ENCODE results near the gene PITPNC1. TPM values are rescaled to one million over a fixed set of nuclear protein-coding genes. Genes with fewer than 3 reads are reported as not detected.

Gene PITPNC1
- total and polyA plus RNA-seq, 2 donors (not counting 1 experiment from before 2014, with no cell fraction given): 5.8 to 7.1 TPM

DNA sequence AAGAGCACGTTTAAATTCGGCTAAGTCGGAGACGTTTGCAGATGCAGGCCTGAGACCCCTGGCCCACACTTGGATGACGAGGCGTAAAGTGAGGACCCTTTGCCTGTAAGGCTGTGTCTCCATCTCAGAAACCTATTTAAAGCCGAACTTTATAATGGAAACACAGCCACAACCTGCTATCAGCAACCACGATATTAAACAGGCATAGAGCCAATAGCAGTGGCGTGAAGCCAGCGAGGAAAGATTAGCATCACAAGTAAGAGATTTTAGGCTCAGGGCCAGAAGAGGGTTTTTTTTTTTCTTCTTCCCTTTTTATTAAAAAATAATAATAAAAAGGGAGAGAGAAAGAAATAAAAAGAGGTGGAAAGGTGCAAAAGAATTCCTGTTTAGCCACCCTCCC lies 229.4 kb downstream of the PITPNC1 start:
- no peaks in the 10 kb centered on the region for H4K20me1 ChIP-seq (ENCODE audit: control insufficient read depth, extremely low read depth, insufficient read depth, low read length)
- no peaks in the 10 kb centered on the region for H3K4me1 ChIP-seq (ENCODE audit: control insufficient read depth, extremely low read depth, insufficient read depth, low read length)
- TF ChIP-seq, protein P1, sequence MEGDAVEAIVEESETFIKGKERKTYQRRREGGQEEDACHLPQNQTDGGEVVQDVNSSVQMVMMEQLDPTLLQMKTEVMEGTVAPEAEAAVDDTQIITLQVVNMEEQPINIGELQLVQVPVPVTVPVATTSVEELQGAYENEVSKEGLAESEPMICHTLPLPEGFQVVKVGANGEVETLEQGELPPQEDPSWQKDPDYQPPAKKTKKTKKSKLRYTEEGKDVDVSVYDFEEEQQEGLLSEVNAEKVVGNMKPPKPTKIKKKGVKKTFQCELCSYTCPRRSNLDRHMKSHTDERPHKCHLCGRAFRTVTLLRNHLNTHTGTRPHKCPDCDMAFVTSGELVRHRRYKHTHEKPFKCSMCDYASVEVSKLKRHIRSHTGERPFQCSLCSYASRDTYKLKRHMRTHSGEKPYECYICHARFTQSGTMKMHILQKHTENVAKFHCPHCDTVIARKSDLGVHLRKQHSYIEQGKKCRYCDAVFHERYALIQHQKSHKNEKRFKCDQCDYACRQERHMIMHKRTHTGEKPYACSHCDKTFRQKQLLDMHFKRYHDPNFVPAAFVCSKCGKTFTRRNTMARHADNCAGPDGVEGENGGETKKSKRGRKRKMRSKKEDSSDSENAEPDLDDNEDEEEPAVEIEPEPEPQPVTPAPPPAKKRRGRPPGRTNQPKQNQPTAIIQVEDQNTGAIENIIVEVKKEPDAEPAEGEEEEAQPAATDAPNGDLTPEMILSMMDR (conservative IDR thresholded peaks at IDR 0.05 in 1 of 2, IDR thresholded peaks at IDR 0.05 in 1 of 2; ENCODE audit: low read depth in 1 of 2, low read length in 2 of 2): no peak
- TF ChIP-seq EZH2 (IDR thresholded peaks at IDR 0.05; ENCODE audit: low read length, missing control alignments): no peak
- H2AFZ ChIP-seq (ENCODE audit: low read length): no peak overlapping the region
- DNase-seq (ENCODE audit: low read depth in 2 of 2): peak in 1 of 2 donors; percentile 25
- no peaks in the 10 kb centered on the region for H3K27me3 ChIP-seq (ENCODE audit: control insufficient read depth, insufficient read depth, low read length)
- no peak overlapping the region for H3K4me2 ChIP-seq (ENCODE audit: extremely low read depth, insufficient read depth, low read length)
- no peak overlapping the region for H3K9ac ChIP-seq (ENCODE audit: insufficient read depth, low read length)
- H3K4me3 ChIP-seq (replicated peaks in 1 of 4; ENCODE audit: control extremely low read depth in 1 of 4, insufficient read depth in 1 of 4, low read depth in 3 of 4, low read length in 4 of 4): no peak overlapping the region
- no peaks in the 10 kb centered on the region for H3K79me2 ChIP-seq (ENCODE audit: control insufficient read depth, insufficient read depth, low read length)
- no peaks in the 10 kb centered on the region for H3K36me3 ChIP-seq (ENCODE audit: control insufficient read depth, insufficient read depth, low read length)
- H3K27ac ChIP-seq (ENCODE audit: insufficient read depth, low read length): no peak overlapping the region
- H3K9me3 ChIP-seq (ENCODE audit: control insufficient read depth, insufficient read depth, low read depth, low read length): no peaks in the 10 kb centered on the region

DNA sequence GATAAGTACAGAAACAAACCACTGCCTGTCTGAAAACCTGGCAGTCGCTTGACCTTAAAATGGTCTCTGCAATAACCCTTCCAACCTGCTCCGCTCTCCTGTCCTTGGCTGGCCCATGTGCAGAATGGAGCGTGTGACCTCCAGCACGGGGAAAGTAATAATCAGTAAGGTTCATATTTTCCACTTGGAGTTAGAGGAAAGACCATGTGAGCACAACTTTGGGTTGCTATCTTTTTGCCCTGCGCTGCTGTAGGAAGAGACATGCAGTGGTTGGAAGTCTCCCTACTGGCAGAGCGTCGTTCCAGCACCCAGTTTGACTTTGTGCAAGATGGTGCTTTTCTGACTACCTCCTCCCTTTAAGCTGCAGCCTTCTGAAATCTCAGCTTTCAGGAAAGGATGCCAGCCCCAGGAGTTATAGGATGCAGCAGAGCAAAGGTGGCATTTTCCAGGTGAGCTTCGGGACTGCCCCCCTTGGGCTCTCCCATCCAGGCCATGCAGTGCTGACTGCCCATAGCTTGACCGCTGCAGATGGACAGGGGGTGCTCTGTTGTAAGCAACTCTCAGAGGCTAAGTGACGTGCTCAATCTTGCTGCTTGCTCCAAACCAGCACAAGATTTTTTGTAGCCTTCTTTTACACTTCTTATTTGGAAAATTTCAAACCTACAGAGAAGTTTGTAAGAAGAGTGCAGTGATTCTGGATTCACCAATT lies 230.0 kb downstream of the PITPNC1 start:
- TF ChIP-seq EZH2 (IDR thresholded peaks at IDR 0.05; ENCODE audit: low read length, missing control alignments): no peak
- TF ChIP-seq, protein P1 (conservative IDR thresholded peaks at IDR 0.05 in 1 of 2, IDR thresholded peaks at IDR 0.05 in 1 of 2; ENCODE audit: low read depth in 1 of 2, low read length in 2 of 2): no peak
- H3K27ac ChIP-seq (ENCODE audit: insufficient read depth, low read length): no peak overlapping the region

DNA sequence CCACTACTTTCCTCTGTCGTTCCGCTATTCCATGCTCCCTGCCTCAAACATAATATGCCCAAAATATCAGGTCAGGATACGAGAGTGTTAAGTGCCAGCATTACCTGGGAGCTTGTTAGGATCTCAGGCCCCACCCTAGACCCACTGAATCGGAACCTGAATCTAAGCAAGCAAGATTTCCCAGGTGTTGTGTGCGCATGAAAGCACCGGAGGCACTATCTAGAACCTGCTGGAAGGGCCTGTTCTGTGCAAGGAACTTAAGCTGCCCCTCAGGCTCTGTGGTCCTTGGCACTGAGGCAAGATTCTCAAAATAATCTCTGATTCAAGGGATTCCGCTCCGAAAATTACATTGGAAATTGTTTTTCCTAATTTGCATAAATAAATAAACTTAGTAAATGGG lies 233.0 kb downstream of the PITPNC1 start:
- Histone ChIP-seq H3K79me2 (ENCODE audit: control insufficient read depth, insufficient read depth, low read length) (no peaks in the 10 kb centered on the region), H3K4me2 (ENCODE audit: extremely low read depth, insufficient read depth, low read length) (no peak overlapping the region), H3K27me3 (ENCODE audit: control insufficient read depth, insufficient read depth, low read length) (no peaks in the 10 kb centered on the region), H4K20me1 (ENCODE audit: control insufficient read depth, extremely low read depth, insufficient read depth, low read length) (no peaks in the 10 kb centered on the region), H3K4me3 (replicated peaks in 1 of 4; ENCODE audit: control extremely low read depth in 1 of 4, insufficient read depth in 1 of 4, low read depth in 3 of 4, low read length in 4 of 4) (no peak overlapping the region), H3K9ac (ENCODE audit: insufficient read depth, low read length) (no peak overlapping the region), H3K4me1 (ENCODE audit: control insufficient read depth, extremely low read depth, insufficient read depth, low read length) (no peaks in the 10 kb centered on the region), H3K36me3 (ENCODE audit: control insufficient read depth, insufficient read depth, low read length) (no peaks in the 10 kb centered on the region), H2AFZ (ENCODE audit: low read length) (no peak overlapping the region), H3K27ac (ENCODE audit: insufficient read depth, low read length) (no peak overlapping the region), H3K9me3 (ENCODE audit: control insufficient read depth, insufficient read depth, low read depth, low read length) (no peaks in the 10 kb centered on the region)
- DNase-seq (ENCODE audit: low read depth in 2 of 2): no peak
- TF ChIP-seq, protein P1 (conservative IDR thresholded peaks at IDR 0.05 in 1 of 2, IDR thresholded peaks at IDR 0.05 in 1 of 2; ENCODE audit: low read depth in 1 of 2, low read length in 2 of 2): no peak
- no peak for TF ChIP-seq EZH2 (IDR thresholded peaks at IDR 0.05; ENCODE audit: low read length, missing control alignments)

More for the DNA sequence above, 230.0 kb downstream of the PITPNC1 start:
- DNase-seq (ENCODE audit: low read depth in 2 of 2): no peak
- no peaks in the 10 kb centered on the region for H3K9me3 ChIP-seq (ENCODE audit: control insufficient read depth, insufficient read depth, low read depth, low read length)
- no peaks in the 10 kb centered on the region for H3K79me2 ChIP-seq (ENCODE audit: control insufficient read depth, insufficient read depth, low read length)
- no peaks in the 10 kb centered on the region for H3K27me3 ChIP-seq (ENCODE audit: control insufficient read depth, insufficient read depth, low read length)
- H3K9ac ChIP-seq (ENCODE audit: insufficient read depth, low read length): no peak overlapping the region
- H3K4me3 ChIP-seq (replicated peaks in 1 of 4; ENCODE audit: control extremely low read depth in 1 of 4, insufficient read depth in 1 of 4, low read depth in 3 of 4, low read length in 4 of 4): no peak overlapping the region
- no peak overlapping the region for H3K4me2 ChIP-seq (ENCODE audit: extremely low read depth, insufficient read depth, low read length)
- no peaks in the 10 kb centered on the region for H3K4me1 ChIP-seq (ENCODE audit: control insufficient read depth, extremely low read depth, insufficient read depth, low read length)
- no peak overlapping the region for H2AFZ ChIP-seq (ENCODE audit: low read length)
- no peaks in the 10 kb centered on the region for H3K36me3 ChIP-seq (ENCODE audit: control insufficient read depth, insufficient read depth, low read length)
- H4K20me1 ChIP-seq (ENCODE audit: control insufficient read depth, extremely low read depth, insufficient read depth, low read length): no peaks in the 10 kb centered on the region

Data from fibroblast of lung (primary cell).